ENCODE measurements around the gene AGXT. TPM values are rescaled to one million over a fixed set of nuclear protein-coding genes. Genes with fewer than 3 reads are reported as not detected.

The AGXT gene
- total and polyA plus RNA-seq, 2 of the 8 experiments (the other 6 are each of a cell fraction or from before 2014, with no cell fraction given), result 0.03 TPM; not detected in 1

GRCh38 chr2:240850026-240850425 lies 18.6 kb upstream of the AGXT start:
- H3K9me3 ChIP-seq (ENCODE audit: insufficient read depth in 2 of 2, low read depth in 1 of 2, low read length in 1 of 2), result peaks cover 7 to 13% of the 10 kb centered on the region in 2 experiments
- H3K79me2 ChIP-seq (ENCODE audit: control insufficient read depth in 1 of 2, insufficient read depth in 2 of 2, low read length in 2 of 2), result no peaks in the 10 kb centered on the region
- no peak overlapping the region for H2BK5ac ChIP-seq (ENCODE audit: low read depth, low read length)
- POLR2A ChIA-PET (ENCODE audit: partially characterized antibody), result no interaction called here
- CTCF ChIA-PET (ENCODE audit: partially characterized antibody), result interaction anchor here (0.7 to 1.1 kb wide), 6 partner anchors 9 to 117 kb away, joined by 3 to 4 read pairs (median 3); no protein-coding TSS in a partner anchor
- H3K56ac ChIP-seq (replicated peaks; ENCODE audit: insufficient read length, low read depth, low read length), result no peak overlapping the region
- 89% methylated on average over 9 of the region's 11 CpGs; no CpG with 5 or more reads in 1 of the 2 experiments for WGBS, 2 experiments (ENCODE audit: extremely low coverage in 1 of 2, insufficient coverage in 1 of 2, insufficient read length in 1 of 2, insufficient replicate concordance in 2 of 2, low coverage in 1 of 2, low lambda C conversion rate in 2 of 2, missing lambda C conversion rate in 1 of 2)
- H3K27me3 ChIP-seq (replicated peaks in 1 of 4; ENCODE audit: control insufficient read depth in 3 of 4, extremely low read depth in 1 of 4, insufficient read depth in 3 of 4, low read length in 3 of 4), result no peaks in the 10 kb centered on the region
- H3K36me3 ChIP-seq (ENCODE audit: control insufficient read depth in 2 of 4, insufficient read depth in 4 of 4, low read length in 3 of 4), result no peaks in the 10 kb centered on the region
- no peak overlapping the region for H3K9ac ChIP-seq (replicated peaks in 1 of 4; ENCODE audit: extremely low read depth in 1 of 4, low read depth in 3 of 4, low read length in 3 of 4)
- no peaks in the 10 kb centered on the region for H4K20me1 ChIP-seq (replicated peaks in 1 of 2; ENCODE audit: control insufficient read depth in 1 of 2, insufficient read depth in 2 of 2, low read length in 2 of 2)
- no peak overlapping the region for H2AFZ ChIP-seq (ENCODE audit: low read length)
- no peak overlapping the region for H3K4me3 ChIP-seq (ENCODE audit: extremely low read depth in 1 of 4, insufficient read depth in 2 of 4, low read depth in 3 of 4, low read length in 4 of 4)
- H3K4ac ChIP-seq (replicated peaks; ENCODE audit: insufficient read length, low read depth, low read length), result no peak overlapping the region
- no peak overlapping the region for H2BK15ac ChIP-seq (ENCODE audit: low read length)
- no peak overlapping the region for H2AK5ac ChIP-seq (ENCODE audit: low read depth, low read length)
- DNase-seq (ENCODE audit: low read depth in 1 of 2, low spot score in 2 of 2) (no peak), FAIRE-seq (no peak)
- H3K14ac ChIP-seq (ENCODE audit: insufficient read length), result no peak overlapping the region
- no peak overlapping the region for H3K27ac ChIP-seq (ENCODE audit: low read depth, low read length)
- no peak overlapping the region for H3K4me2 ChIP-seq (ENCODE audit: insufficient read depth in 1 of 2, low read depth in 2 of 2, low read length in 2 of 2)
- no peak overlapping the region for H3K18ac ChIP-seq (ENCODE audit: extremely low read depth, low read length)
- TF ChIP-seq EGR1 (IDR thresholded peaks at IDR 0.05; ENCODE audit: borderline replicate concordance, low read depth, low read length) (no peak), HDAC6 (IDR thresholded peaks at IDR 0.05; ENCODE audit: low read depth, low read length) (no peak), CTCF (IDR thresholded peaks at IDR 0.05; ENCODE audit: control extremely low read depth in 1 of 3, insufficient read depth in 1 of 3, low read depth in 1 of 3, low read length in 3 of 3) (no peak)
- no peak overlapping the region for H3K23ac ChIP-seq (ENCODE audit: insufficient read length)
- no peak overlapping the region for H2BK12ac ChIP-seq (ENCODE audit: low read depth, low read length)
- H3K23me2 ChIP-seq (ENCODE audit: low read depth, low read length), result 0 out of 2 replicates have a peak, but pooled peaks cover 2% of the 10 kb centered on the region
- H2BK120ac ChIP-seq (replicated peaks; ENCODE audit: low read depth, low read length), result no peak overlapping the region
- no peak overlapping the region for H4K91ac ChIP-seq (replicated peaks; ENCODE audit: insufficient read length, low read length)
- H4K5ac ChIP-seq (ENCODE audit: insufficient read length, low read depth, low read length), result no peak overlapping the region
- 0 out of 2 replicates have a peak overlapping the region, but pooled peaks have one; percentile 70 for H4K8ac ChIP-seq (ENCODE audit: extremely low read depth, insufficient read depth, low read length)
- peaks cover 0 to 4% (median under 1%) of the 10 kb centered on the region in 4 experiments; a peak in 2 of 7 replicates for H3K4me1 ChIP-seq (replicated peaks in 1 of 4; ENCODE audit: control insufficient read depth in 3 of 4, insufficient read depth in 4 of 4, low read length in 3 of 4)
- no peak overlapping the region for H2BK20ac ChIP-seq (ENCODE audit: low read length)
- H3K79me1 ChIP-seq (ENCODE audit: low read depth, low read length), result no peaks in the 10 kb centered on the region

Measured in H1 (cell line).